ENCODE results near the gene ZNF846. TPM values are rescaled to one million over a fixed set of nuclear protein-coding genes. Genes with fewer than 3 reads are reported as not detected.

ZNF846 gene
- total and polyA plus RNA-seq, 9 of the 15 experiments (the other 6 are each of a cell fraction or from before 2014, with no cell fraction given): 4.1 to 8.7 (median 7.8) TPM

DNA sequence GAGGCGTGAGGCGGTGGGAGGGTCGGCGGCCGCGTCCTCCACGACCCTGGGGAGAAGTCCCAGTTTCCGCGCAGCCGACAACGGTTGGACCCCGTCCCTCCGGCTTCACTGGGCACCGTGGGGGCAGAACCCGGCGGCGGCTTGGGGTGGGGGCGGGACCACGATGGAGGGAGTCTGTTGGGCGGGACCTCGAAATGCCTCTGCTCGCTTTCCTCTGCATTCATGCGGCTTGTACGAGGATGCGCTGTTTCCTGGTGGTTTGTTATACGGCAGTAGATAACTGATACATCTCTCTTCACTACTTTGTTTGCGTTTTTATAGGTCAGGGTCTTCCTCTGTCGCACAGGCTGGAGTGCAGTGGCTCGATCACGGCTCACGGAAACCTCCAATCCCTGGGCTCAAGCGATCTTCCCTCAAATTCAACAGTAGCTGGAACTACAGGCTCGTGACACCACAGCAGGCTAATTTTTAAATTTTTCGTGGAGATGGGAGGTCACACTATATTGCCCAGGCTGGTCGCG, 24.6 kb upstream of the ZNF846 start (continued):
- TF ChIP-seq POLR3A (IDR thresholded peaks at IDR 0.05; ENCODE audit: borderline replicate concordance, extremely low read depth, insufficient read depth, insufficient read length) (no peak), MGA (IDR thresholded peaks at IDR 0.05) (0 out of 2 replicates have a peak, but pooled peaks have one; percentile 58), MAFF (IDR thresholded peaks at IDR 0.05; ENCODE audit: low read length) (no peak), MITF (IDR thresholded peaks at IDR 0.05) (no peak), PTBP1 (IDR thresholded peaks at IDR 0.05; ENCODE audit: low read depth, low read length) (no peak), E2F8 (IDR thresholded peaks at IDR 0.05; ENCODE audit: low read depth, partially characterized antibody) (no peak), E2F5 (CRISPR knock-in tag; IDR thresholded peaks at IDR 0.05) (no peak)
- TF ChIP-seq, protein P1, sequence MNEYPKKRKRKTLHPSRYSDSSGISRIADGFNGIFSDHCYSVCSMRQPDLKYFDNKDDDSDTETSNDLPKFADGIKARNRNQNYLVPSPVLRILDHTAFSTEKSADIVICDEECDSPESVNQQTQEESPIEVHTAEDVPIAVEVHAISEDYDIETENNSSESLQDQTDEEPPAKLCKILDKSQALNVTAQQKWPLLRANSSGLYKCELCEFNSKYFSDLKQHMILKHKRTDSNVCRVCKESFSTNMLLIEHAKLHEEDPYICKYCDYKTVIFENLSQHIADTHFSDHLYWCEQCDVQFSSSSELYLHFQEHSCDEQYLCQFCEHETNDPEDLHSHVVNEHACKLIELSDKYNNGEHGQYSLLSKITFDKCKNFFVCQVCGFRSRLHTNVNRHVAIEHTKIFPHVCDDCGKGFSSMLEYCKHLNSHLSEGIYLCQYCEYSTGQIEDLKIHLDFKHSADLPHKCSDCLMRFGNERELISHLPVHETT (CRISPR knock-in tag; conservative IDR thresholded peaks at IDR 0.05 in 1 of 2, IDR thresholded peaks at IDR 0.05 in 1 of 2): no peak

All from K562 (cell line).